ENCODE measurements around the gene EHBP1L1.

EHBP1L1 gene

DNA sequence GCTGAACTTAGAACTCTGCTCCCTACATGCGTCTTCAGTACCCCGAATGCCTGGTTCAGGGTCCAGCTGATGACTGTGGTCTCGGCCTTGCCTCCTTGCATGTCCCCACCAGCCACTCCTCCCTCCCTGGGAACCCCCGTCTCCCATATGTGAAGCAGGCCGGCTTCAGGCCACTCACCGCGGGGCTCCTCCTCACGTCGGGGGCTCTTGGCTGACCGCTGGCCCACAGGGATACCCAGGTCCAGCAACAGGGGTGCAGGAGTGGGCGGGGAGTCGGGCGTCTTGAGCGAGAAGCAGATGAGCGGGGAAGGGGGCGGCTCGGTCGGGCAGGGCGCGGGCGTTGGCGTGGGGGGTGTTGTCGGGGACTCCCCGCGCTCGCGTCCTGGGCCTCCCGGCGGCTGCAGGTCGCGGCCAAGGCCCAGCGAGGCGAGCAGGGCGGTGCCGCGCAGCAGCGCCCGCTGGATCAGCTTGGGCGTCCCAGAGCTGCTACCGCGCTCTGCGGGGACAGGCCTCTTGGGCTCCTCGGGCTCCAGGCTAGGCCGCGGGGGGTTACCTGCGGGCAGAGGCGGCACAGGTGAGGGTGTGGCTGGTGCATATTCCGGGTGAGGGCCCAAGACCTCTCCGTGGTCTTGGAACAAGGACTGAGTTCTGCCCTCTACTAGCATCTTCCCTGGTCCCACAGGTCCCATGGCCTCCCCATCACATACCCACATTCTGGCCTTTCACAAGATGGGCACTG, 23.5 kb downstream of the EHBP1L1 start:
- no peak for DNase-seq

GRCh38 chr11:65599955-65600246, 24.0 kb downstream of the EHBP1L1 start:
- DNase-seq: no peak

- no peak for DNase-seq
These were observed 28.4 kb downstream of the EHBP1L1 start for GRCh38 chr11:65604258-65604657.

DNA sequence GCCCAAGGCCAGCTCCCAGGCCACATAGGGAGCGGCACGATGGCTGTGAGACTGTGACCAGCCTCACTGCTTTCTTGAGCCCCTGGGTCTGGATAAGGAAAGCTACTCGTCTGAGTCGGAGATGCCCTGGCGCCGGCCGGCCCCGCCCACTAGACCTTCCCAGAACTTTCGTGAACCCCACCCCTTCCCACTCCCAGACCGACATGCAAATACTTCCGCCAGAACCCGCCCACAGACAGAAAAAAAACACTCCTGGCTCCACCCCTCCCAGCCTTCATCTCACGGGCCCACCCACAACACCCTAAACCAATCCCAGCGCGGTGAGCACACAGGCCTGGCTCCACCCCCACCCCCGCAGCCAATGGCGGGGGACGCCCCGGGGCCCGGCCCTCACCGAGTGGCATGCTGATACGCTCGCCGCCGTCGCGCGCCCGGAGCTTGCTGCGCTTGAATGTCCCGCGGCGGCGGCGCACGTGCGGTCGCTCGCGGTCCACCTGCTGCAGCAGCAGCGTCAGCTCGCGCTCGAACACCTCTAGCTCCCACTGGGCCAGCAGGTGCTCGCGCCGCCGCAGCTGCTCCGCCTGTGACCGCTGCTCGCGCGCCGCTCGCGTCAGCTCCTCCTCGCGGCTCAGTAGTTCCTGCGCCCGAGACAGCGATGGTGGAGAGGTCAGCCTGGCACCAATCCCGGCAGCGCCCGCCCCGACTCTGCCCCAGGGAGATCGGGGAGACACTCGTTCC, 31.2 kb downstream of the EHBP1L1 start:
- peak; percentile 67 for DNase-seq

GRCh38 chr11:65607614-65608426, 32.0 kb downstream of the EHBP1L1 start:
- no peak for DNase-seq

GRCh38 chr11:65609229-65609628, 33.4 kb downstream of the EHBP1L1 start:
- DNase-seq: no peak

DNA sequence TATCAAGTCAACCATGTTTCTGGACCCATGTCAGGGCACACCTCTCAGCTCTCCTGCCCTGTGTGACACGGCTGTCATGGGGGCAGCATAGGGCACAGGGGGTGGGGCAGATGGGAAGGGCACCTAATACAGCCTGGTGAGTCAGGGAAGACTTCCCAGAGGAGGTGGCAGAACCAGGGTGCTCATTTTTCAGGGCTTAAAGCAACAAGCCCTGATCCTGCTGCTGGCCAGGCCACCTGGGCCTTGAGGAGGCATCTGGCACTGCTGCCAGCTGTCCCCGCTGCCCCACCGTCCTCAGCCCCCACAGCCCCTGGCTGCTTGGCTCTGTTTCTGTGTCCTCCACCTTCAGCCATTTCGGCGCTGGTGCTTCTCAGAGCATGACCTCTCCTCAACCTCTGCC, 33.8 kb downstream of the EHBP1L1 start:
- no peak for DNase-seq

DNA sequence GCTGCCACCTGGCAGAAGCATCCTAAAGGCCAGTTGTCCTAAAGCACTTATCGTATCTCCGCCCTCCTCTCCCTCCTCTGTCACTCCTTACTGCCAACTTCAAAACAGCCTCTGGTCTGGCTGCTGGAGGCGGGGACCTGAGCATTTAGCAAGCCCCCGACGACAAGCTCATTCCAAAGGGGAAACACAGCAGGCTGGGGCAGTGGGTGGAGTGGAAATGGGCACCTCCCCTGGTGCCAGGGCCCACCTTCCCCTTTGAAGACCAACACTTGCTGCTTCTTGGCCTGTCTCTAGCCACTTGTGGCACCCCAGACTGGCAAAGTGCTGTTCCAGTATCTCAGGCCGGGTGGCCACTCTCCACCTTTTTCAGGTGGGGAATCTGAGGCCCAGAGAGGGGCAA, 34.6 kb downstream of the EHBP1L1 start:
- DNase-seq: no peak

DNA sequence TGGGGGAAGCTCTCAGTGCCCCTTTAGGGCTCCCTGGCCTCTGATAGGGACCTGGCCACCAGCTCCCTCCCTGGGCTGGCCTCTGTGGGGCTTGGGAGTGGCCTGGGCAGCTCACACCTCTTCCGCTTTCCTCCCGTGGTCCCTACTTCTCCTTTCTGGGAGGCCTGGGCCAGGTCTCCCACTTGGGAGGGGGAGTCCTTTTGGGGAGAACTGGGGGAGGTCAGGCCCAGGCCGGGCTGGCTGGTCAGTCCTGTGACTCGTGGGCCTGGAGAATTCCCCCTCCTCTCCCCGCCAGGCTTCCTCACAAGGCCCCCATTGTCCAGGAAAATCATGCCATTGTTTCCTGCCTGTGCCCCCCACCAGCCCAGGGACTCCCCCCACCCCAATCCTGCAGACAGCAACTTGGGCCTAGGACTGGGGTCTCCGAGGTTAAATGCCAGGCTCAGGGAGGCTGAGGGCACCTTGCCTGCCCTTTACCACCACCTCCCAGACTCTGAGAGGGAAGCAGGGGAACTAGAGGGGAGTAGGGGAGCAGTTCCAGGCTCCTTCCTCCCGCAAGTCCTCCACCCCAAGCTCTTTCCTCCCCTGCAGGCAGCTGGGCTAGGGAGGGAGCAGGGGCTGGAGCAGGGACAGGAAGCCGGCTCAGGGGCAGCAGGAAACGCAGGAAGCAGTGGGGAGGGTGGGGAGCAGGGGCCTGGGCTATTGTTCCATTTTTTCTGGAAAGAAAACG, 35.3 kb downstream of the EHBP1L1 start:
- DNase-seq: no peak

DNA sequence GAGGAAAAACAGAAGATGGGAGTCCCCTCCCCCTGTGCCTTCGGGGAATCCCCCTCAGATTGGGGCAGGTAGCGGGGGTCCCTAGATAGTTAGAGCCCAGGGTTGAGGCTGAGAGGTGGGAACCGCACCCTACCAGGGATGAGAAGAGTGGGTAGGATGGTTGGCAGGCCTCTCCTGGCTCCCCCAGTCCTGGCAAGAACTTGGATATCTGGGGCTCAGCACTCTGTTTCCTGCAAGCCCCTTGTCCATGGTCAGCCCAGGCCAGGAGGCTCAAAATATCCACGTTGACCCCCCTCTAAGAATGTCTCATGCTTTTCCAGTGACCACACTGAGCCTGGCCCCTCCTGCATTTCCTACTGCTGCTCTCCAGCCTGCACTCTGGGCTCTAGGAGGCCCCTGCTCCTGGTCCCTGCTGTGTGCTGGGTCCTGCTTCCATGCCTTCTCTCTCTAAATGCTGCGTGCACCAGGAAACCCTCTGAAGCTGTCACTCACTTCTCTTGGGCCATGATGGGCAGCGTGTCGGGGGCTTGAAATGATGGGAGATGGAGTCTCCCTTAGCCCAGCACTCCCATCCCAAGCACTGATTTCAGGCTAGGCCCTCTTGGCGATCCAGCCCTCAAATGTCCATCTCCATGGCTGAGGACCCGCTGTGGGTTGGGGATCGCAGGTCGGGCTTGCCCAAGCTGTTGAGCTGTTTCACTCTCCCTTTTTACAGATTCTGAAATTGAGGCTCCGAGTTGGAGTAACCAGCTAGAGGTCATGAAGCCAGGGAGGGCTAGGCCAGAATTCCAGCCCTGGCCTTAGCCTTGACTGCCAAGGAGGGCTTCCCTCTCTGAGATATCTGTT, 36.1 kb downstream of the EHBP1L1 start:
- DNase-seq: no peak

- no peak for DNase-seq
These were observed 36.8 kb downstream of the EHBP1L1 start for GRCh38 chr11:65612691-65613090.

DNA sequence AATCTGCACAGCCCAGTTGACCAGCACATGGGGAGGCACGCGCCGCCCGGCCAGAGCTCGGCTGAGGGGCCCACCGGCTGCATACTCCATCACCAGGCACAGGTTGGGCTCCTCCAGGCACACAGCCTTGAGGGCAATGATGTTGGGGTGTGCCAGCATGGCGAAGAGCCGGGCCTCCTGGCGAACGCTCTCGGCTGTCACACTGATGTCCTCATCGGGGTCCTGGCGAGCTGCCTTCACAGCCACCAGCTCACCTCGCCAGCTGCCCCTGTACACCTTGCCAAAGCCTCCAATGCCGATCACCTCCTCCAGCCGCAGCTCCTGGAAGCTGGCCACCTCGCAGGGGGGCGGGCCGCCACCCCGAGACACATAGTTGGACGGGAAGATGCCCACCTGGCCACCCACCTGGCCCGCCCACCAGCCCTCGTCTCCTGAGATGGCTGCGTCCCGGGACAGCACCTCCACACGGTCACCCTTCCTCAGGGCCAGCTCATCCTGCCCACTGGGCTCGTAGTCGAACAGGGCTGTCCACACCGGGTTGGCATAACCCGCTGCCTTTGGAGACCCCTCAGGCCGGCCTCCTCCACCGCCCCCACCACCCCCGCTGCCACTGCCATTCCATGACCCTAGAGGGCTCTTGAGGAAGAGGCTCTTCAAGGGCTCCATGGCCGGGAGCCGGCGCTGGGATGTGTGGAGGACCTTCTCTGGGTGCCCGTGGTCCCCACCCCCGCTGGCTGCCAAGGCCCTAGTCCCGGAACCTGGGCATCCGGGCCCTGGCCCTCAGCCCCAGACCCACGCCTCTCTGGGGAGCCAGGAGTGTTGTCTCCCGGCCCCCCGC, 37.5 kb downstream of the EHBP1L1 start:
- DNase-seq: no peak

DNA sequence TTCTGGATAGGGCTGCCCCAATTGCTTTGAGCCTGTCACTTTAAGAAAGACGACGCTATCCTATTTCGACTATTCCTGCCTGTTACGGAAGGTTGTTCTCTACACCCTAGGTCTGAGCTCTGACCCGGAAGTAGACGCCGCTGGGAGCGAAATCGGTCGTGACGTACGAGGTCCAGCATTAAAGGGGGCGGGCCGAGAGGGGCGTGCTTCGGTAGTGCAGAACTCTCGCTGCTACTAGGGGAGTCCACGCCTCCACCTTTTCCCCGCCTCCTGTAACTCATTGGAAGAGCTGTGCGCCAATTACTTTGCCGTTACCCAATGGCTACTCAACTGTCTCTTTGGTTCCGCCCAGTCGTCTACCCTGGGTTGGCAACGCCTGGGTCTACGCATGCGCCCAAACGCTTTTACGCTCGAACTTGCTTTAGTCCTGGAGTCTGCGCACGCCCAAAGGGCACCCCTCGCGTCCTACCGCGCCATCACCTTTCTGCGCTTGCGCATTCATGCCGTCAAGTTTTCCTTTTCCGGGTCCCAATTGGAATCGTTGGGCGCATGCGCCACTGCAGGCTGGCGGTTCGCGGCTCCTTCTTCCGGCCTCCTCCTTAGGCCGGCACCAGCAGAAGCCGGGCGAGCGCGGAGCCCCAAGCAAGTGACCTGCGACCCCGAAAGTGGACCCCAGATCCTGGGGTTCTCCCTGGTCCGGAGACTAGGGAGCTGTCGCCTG, 39.5 kb downstream of the EHBP1L1 start, which contains the start of gene PCNX3:
PCNX3 (plus strand) TSS at position 548 of the 721 bp plus-strand sequence. CDS start 536 bp downstream, outside the sequence.
- DNase-seq: peak; percentile 100

DNA sequence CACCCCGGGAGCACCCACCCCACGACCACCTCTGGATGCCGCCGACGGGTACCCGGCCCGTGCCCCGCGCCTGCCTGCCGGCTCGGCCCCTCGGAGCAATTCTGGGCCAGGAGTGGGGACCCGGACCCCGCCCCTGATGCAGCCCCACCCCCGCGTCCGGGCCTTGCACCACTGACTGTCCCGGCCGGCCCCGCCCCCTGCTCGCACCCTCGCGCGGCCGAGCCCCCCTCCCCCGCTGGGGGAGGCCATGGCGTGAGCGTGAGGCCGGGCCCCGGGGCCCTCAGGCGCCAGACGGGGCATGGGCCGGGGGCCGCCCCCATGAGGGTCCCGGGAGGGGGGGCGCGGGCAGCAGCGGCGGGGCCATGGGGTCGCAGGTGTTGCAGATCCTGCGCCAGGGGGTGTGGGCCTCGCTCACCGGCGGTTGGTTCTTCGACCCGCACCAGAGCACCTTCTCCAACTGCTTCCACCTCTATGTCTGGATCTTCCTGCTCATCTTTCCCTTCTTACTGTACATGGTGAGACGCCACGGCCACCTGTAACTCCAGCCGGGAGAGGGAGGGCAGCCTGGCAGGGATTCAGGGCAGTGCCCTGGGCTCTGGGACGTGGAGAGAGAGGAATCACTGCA, 40.2 kb downstream of the EHBP1L1 start:
- DNase-seq: no peak

DNA sequence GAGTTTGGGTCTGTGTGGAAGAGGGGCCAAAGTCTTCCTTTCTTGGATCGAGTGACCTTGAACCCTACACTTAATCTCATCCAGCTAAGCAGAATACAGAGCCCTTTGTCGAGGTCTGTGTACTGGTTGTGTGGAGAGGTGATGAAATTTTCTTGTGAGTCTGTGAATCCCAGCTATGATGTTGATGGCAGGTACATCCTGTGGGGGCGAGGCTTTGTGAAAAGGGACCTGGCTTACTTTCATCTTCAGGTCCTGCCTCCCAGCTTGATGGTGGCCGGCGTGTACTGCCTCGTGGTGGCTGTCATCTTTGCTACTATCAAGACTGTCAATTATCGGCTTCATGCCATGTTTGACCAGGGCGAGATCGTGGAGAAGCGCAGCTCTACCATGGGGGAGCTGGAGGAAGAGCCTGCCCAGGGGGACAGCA, 40.7 kb downstream of the EHBP1L1 start:
- no peak for DNase-seq

DNA sequence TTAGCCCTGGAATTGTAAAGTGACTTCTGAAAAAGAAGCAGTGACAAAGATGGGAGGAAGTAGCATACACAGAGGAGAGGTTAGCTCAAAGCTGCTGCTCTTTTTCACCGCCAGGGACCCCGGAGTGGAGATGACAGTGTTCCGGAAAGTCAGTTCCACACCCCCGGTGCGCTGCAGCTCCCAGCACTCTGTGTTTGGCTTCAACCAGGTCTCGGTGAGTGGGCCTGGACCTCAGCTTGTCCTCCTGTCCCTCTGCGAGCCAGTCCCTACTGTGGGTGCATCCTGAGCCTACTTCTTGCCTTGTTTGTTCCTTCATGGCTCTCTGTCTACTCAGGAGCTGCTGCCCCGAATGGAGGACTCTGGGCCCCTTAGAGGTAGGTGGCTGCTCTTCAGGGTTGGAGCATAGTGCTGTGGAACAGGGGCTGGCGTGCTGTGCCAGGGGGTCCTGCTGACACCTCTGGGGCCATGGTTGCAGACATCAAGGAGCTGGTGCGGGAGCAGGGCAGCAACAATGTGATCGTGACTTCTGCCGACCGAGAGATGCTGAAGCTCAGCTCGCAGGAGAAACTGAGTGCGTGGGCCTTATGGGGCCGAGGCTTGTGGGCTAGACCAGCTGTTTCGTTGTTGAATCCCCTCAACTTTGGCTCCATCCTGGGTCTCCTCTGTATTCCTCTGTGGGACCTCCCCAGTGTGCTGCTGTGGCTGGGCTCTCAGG, 41.4 kb downstream of the EHBP1L1 start:
- no peak for DNase-seq

GRCh38 chr11:65617990-65618751, 42.3 kb downstream of the EHBP1L1 start:
- DNase-seq: no peak

- DNase-seq: no peak
These were observed 42.9 kb downstream of the EHBP1L1 start for GRCh38 chr11:65618763-65619162.

Measured in HCEC 1CT (cell line).